GM12878 (cell line): ENCODE results near the gene STX1A. TPM values are rescaled to one million over a fixed set of nuclear protein-coding genes. Genes with fewer than 3 reads are reported as not detected.

Experiments
- ATAC-seq: fragments of 200-7000 bp; cut with Tn5 transposase; 3 replicates; pipeline ENCODE4 v1.9.1; 2020; ENCODE audit warnings: mild to moderate bottlenecking, moderate library complexity
- BruUV-seq: library from RNA; stranded (reverse); fragments of 400-500 nt; replicated peaks from 2 replicates; lab custom pipeline; 2021; lab: Mats Ljungman, UMichigan
- CTCF ChIA-PET: fragments of 300-600 bp; sonication (Branson Sonifier 250); formaldehyde crosslinking; extraction: SDS; loops from one replicate; lab custom pipeline; 2021; ENCODE audit warnings: inconsistent platforms; lab: Yijun Ruan, JAX
- POLR2A ChIA-PET: fragments of 350-600 bp; formaldehyde crosslinking; extraction: SDS; loops from one replicate; lab custom pipeline; 2021; ENCODE audit warnings: inconsistent platforms; lab: Charles Lee
- RAD21 ChIA-PET: fragments of 300-600 bp; sonication (Branson Sonifier 250); formaldehyde crosslinking; loops from one replicate; lab custom pipeline; 2023; ENCODE audit warnings: antibody characterized with exemption; ENCODE audit not compliant: unreplicated experiment; lab: Charles Lee
- SMC1A ChIA-PET: fragments of 300-600 bp; sonication (Branson Sonifier 250); formaldehyde crosslinking; loops from one replicate; lab custom pipeline; 2023; ENCODE audit not compliant: unreplicated experiment, uncharacterized antibody; lab: Charles Lee
- DNase-seq: peaks from one replicate; pipeline ENCODE4 v3.0.0-alpha.2; 2011; ENCODE audit warnings: low read depth, low spot score
- FAIRE-seq: peaks from 3 replicates; lab custom pipeline; 2011; peaks lifted over from hg19 to GRCh38; lab: Jason Lieb, UNC
- H2AFZ ChIP-seq: 2 replicates; pipeline ENCODE4 v1.6.0; 2011; ENCODE audit warnings: low read depth, low read length, control low read depth; ENCODE audit not compliant: control insufficient read depth
- H3K27ac ChIP-seq: 2 replicates; pipeline ENCODE4 v1.5.1; 2011; ENCODE audit warnings: control low read depth; ENCODE audit not compliant: control insufficient read depth, insufficient read depth
- H3K27me3 ChIP-seq, 2 experiments: replicated peaks in 1 of 2; 2 replicates each; pipeline versions ENCODE4 v1.6.0 to v1.6.1; 2011; ENCODE audit warnings: low read length in 1 of 2; ENCODE audit not compliant: control insufficient read depth in 2 of 2, insufficient read depth in 2 of 2
- H3K36me3 ChIP-seq, 2 experiments: 2 replicates each; pipeline ENCODE4 v1.5.1; 2011; ENCODE audit warnings: low read length in 1 of 2; ENCODE audit not compliant: control insufficient read depth in 2 of 2, insufficient read depth in 2 of 2
- H3K4me1 ChIP-seq: 2 replicates; pipeline ENCODE4 v1.6.1; 2011; ENCODE audit warnings: mild to moderate bottlenecking, low read length, moderate library complexity, mixed read lengths; ENCODE audit not compliant: control insufficient read depth, insufficient read depth
- H3K4me2 ChIP-seq: 2 replicates; pipeline ENCODE4 v1.6.0; 2011; ENCODE audit warnings: control low read depth; ENCODE audit not compliant: control insufficient read depth, insufficient read depth
- H3K4me3 ChIP-seq: fragments of 200-600 bp; sonication (generic); 2 replicates; pipeline ENCODE4 v1.5.1; 2016
- H3K79me2 ChIP-seq: 2 replicates; pipeline ENCODE4 v1.6.0; 2011; ENCODE audit warnings: low read length; ENCODE audit not compliant: control insufficient read depth, insufficient read depth
- H3K9ac ChIP-seq: 2 replicates; pipeline ENCODE4 v1.8.0; 2011; ENCODE audit warnings: low read length, control low read depth, mixed read lengths; ENCODE audit not compliant: control insufficient read depth, insufficient read depth
- H3K9me3 ChIP-seq: replicated peaks from 3 replicates; pipeline ENCODE4 v1.5.1; 2011; ENCODE audit warnings: mild to moderate bottlenecking, low read length; ENCODE audit not compliant: control insufficient read depth, insufficient read depth
- H4K20me1 ChIP-seq: 2 replicates; pipeline ENCODE4 v1.6.0; 2011; ENCODE audit not compliant: control insufficient read depth, insufficient read depth
- CUX1 ChIP-seq: IDR thresholded peaks from 2 replicates; pipeline ENCODE4 v1.6.1; 2012; ENCODE audit warnings: improper control_type of control experiment, low read depth, low read length; ENCODE audit not compliant: insufficient replicate concordance
- EGR1 ChIP-seq, 2 experiments: IDR thresholded peaks; 1 replicate in 1 of 2; 2 replicates in 1 of 2; pipeline ENCODE4 v1.6.1; 2011 to 2012; ENCODE audit warnings: low read depth in 2 of 2, low read length in 2 of 2, borderline replicate concordance in 1 of 2, mild to moderate bottlenecking in 1 of 2, moderate library complexity in 1 of 2
- EZH2 ChIP-seq: IDR thresholded peaks from 2 replicates; pipeline ENCODE4 v1.6.1; 2012; ENCODE audit warnings: low read depth, mild to moderate bottlenecking, control low read depth, inconsistent platforms, low read length, borderline replicate concordance; ENCODE audit not compliant: control insufficient read depth
- FOS ChIP-seq: IDR thresholded peaks from 3 replicates; pipeline ENCODE4 v1.6.1; 2011; ENCODE audit warnings: borderline replicate concordance; ENCODE audit not compliant: insufficient read length; ENCODE audit errors: extremely low read depth
- FOXK2 ChIP-seq: fragments of 450-650 bp; IDR thresholded peaks from 2 replicates; pipeline ENCODE4 v1.6.1; 2017; ENCODE audit warnings: mild to moderate bottlenecking, moderate library complexity
- MEF2B ChIP-seq: fragments of 450-650 bp; IDR thresholded peaks from 2 replicates; pipeline ENCODE4 v1.6.1; 2018; ENCODE audit warnings: mild to moderate bottlenecking, moderate library complexity; ENCODE audit not compliant: partially characterized antibody, poor library complexity, severe bottlenecking
- NBN ChIP-seq: fragments of 450-650 bp; IDR thresholded peaks from 2 replicates; pipeline ENCODE4 v1.6.1; 2016
- POLR2A ChIP-seq: IDR thresholded peaks from 2 replicates; pipeline ENCODE4 v1.6.1; 2011; ENCODE audit warnings: low read depth, mild to moderate bottlenecking, low read length
- SPI1 ChIP-seq: IDR thresholded peaks from 2 replicates; pipeline ENCODE4 v1.6.1; 2011; ENCODE audit warnings: low read depth, mild to moderate bottlenecking, low read length, moderate library complexity, borderline replicate concordance; ENCODE audit not compliant: insufficient read depth
- YY1 ChIP-seq: IDR thresholded peaks from 2 replicates; pipeline ENCODE4 v1.6.1; 2011; ENCODE audit warnings: low read depth, mild to moderate bottlenecking, low read length
- WGBS: methylation state at CpG from one replicate; pipeline ENCODE4 v1.1.6; 2016; ENCODE audit warnings: low lambda C conversion rate; ENCODE audit not compliant: insufficient replicate concordance, insufficient coverage; ENCODE audit errors: missing lambda C conversion rate; 5-methylcytosine and 5-hydroxymethylcytosine counted together
- in situ Hi-C: fragments of 300-500 bp; cut with MboI; formaldehyde crosslinking; loops from 9 replicates; pipeline ENCODE4 v1.14.3; 2018; ENCODE audit warnings: mixed read lengths
- intact Hi-C: fragments of 100-400 bp; cut with micrococcal nuclease; formaldehyde crosslinking; loops from one replicate; pipeline ENCODE4 v1.14.2; 2022; ENCODE audit not compliant: unreplicated experiment
- polyA plus RNA-seq, 11 experiments: library from polyadenylated mRNA; depleted of rRNA in 4 of 11; unstranded in 6 of 11; stranded (reverse) in 5 of 11; fragments of >200 nt; fragmentation: Nextera tagmentation in 4 of 11; fragmentation: Illumina TruSeq in 1 of 11; extraction: Ambion mirVana in 4 of 11; extraction: Trizol in 1 of 11; gene quantifications; 1 replicate in 1 of 11; 2 replicates in 10 of 11; pipeline versions ENCODE4 v1.2.1 to v1.2.3, GENCODE V29; 2011 to 2016; ENCODE audit warnings: inconsistent platforms in 2 of 11, missing spikeins in 2 of 11, low read depth in 1 of 11
- total RNA-seq, 4 experiments: library from RNA; depleted of rRNA in 3 of 4; stranded (reverse); fragments of >200 nt in 3 of 4; fragmentation: Illumina TruSeq in 1 of 4; extraction: Trizol in 1 of 4; gene quantifications; 2 replicates each; pipeline versions ENCODE4 v1.2.1 to v1.2.3, GENCODE V29; 2013 to 2021
- TF ChIP-seq, protein P1 (sequence below): fragments of 450-650 bp; IDR thresholded peaks from 2 replicates; pipeline ENCODE4 v1.6.1; 2014; ENCODE audit warnings: mild to moderate bottlenecking
- TF ChIP-seq, protein P2 (sequence below): IDR thresholded peaks from 2 replicates; pipeline ENCODE4 v1.6.1; 2012; ENCODE audit warnings: low read depth, low read length, improper control_type of control experiment

Gene STX1A
- total and polyA plus RNA-seq, 10 of the 15 experiments (the other 5 are each of a cell fraction or from before 2014, with no cell fraction given): 0.15 to 5.3 (median 2.5) TPM

DNA sequence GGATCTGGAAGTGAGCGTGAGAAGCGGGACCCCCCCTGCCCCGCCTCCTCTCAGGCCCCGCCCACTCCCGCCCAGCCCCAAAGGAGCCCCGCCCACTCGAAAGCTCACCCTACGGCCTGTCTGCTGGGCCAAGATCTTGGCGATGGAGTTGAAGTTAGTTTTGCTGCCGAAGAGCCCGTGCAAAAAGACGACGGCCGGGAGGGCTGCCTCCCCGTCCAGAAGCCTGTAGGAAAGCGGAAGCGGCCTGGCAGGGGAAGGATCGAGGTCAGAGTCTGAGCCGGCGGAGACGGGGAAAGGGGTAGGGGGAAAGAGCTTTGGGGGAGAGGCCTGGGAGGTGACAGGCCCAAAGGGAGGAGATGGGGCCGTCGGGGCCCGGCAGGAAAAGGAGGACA lies 18.7 kb upstream of the STX1A start:
- Histone ChIP-seq H3K36me3 (peaks cover 0 to 8% of the 10 kb centered on the region in 2 experiments; a peak in 3 of 4 replicates), H3K9ac (peak overlapping the region; percentile 85), H3K9me3 (no peaks in the 10 kb centered on the region), H2AFZ (peak overlapping the region; percentile 88), H3K4me3 (peak overlapping the region; percentile 92), H3K79me2 (no peaks in the 10 kb centered on the region; the same call in 1 of the 2 replicates), H3K27me3 (no peaks in the 10 kb centered on the region), H3K4me1 (no peaks in the 10 kb centered on the region; the same call in 1 of the 2 replicates), H3K27ac (peak overlapping the region; percentile 79), H4K20me1 (no peaks in the 10 kb centered on the region), H3K4me2 (peak overlapping the region; percentile 96)
- POLR2A ChIA-PET: interaction anchor here (0.5 to 1.2 kb wide), 5 partner anchors 134 to 1792 kb away, joined by 3 to 6 read pairs (median 3); no protein-coding TSS in a partner anchor
- BruUV-seq: TSS peak; percentile 74
- FAIRE-seq (no peak), ATAC-seq (peak; percentile 53), DNase-seq (no peak)
- in situ Hi-C loops: no loop called here
- intact Hi-C loops: loop anchor here (10.0 kb wide), 1 partner anchor 213 kb away; the partner anchor contains the start of gene BAZ1B
- CTCF ChIA-PET: interaction anchor here (0.5 to 3.6 kb wide), 7 partner anchors 9 to 910 kb away, joined by 3 to 16 read pairs (median 3); partner anchors contain the start of gene TYW1B
- RAD21 ChIA-PET: interaction anchor here (0.6 to 1.6 kb wide), 8 partner anchors 8 to 233 kb away, joined by 3 to 7 read pairs (median 4); partner anchors contain the start of genes METTL27 and STX1A
- 2% methylated on average over 19 of the region's 24 CpGs for WGBS
- SMC1A ChIA-PET: interaction anchor here (1.3 to 2.1 kb wide), 2 partner anchors 109 to 131 kb away, joined by 3 to 6 read pairs; no protein-coding TSS in a partner anchor
- TF ChIP-seq EGR1 (IDR thresholded peaks at IDR 0.05; ENCODE audit: borderline replicate concordance in 1 of 2, low read depth in 2 of 2, low read length in 2 of 2): peak in 1 of 2 experiments; percentile 39; a peak in 1 of 3 replicates
- no peak for TF ChIP-seq YY1
- no peak for TF ChIP-seq EZH2
- TF ChIP-seq MEF2B: no peak
- TF ChIP-seq, protein P1, sequence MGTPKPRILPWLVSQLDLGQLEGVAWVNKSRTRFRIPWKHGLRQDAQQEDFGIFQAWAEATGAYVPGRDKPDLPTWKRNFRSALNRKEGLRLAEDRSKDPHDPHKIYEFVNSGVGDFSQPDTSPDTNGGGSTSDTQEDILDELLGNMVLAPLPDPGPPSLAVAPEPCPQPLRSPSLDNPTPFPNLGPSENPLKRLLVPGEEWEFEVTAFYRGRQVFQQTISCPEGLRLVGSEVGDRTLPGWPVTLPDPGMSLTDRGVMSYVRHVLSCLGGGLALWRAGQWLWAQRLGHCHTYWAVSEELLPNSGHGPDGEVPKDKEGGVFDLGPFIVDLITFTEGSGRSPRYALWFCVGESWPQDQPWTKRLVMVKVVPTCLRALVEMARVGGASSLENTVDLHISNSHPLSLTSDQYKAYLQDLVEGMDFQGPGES: no peak
- TF ChIP-seq SPI1: peak; percentile 61; the same call in 1 of the 2 replicates
- no peak for TF ChIP-seq FOXK2
- TF ChIP-seq FOS: no peak
- TF ChIP-seq, protein P2, sequence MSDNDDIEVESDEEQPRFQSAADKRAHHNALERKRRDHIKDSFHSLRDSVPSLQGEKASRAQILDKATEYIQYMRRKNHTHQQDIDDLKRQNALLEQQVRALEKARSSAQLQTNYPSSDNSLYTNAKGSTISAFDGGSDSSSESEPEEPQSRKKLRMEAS: peak; percentile 46
- TF ChIP-seq NBN: peak; percentile 13; the same call in 1 of the 2 replicates
- TF ChIP-seq POLR2A: no peak
- TF ChIP-seq CUX1: no peak
